ENCODE data around the gene RAX2. TPM values are rescaled to one million over a fixed set of nuclear protein-coding genes. Genes with fewer than 3 reads are reported as not detected.

RAX2 gene
- total and polyA plus RNA-seq, 2 of the 8 experiments (the other 6 are each of a cell fraction or from before 2014, with no cell fraction given), result 0.08 TPM; not detected in 1

- DNase-seq (ENCODE audit: low read depth in 1 of 2, low spot score in 2 of 2) (no peak), FAIRE-seq (no peak)
- no peak overlapping the region for H3K14ac ChIP-seq (ENCODE audit: insufficient read length)
- no peak overlapping the region for H4K91ac ChIP-seq (replicated peaks; ENCODE audit: insufficient read length, low read length)
- H3K23me2 ChIP-seq (ENCODE audit: low read depth, low read length), result no peaks in the 10 kb centered on the region
- no peaks in the 10 kb centered on the region for H3K27me3 ChIP-seq (replicated peaks in 1 of 4; ENCODE audit: control insufficient read depth in 3 of 4, extremely low read depth in 1 of 4, insufficient read depth in 3 of 4, low read length in 3 of 4)
- peaks cover 0 to 6% of the 10 kb centered on the region in 2 experiments for H4K20me1 ChIP-seq (replicated peaks in 1 of 2; ENCODE audit: control insufficient read depth in 1 of 2, insufficient read depth in 2 of 2, low read length in 2 of 2)
- ChIA-PET POLR2A (ENCODE audit: partially characterized antibody) (interaction anchor here (0.6 to 0.7 kb wide), 2 partner anchors 10 to 65 kb away, joined by 3 read pairs; no protein-coding TSS in a partner anchor), CTCF (ENCODE audit: partially characterized antibody) (interaction anchor here (0.6 to 1.8 kb wide), 3 partner anchors 10 to 74 kb away, joined by 3 to 5 read pairs (median 3); no protein-coding TSS in a partner anchor)
- no peaks in the 10 kb centered on the region for H3K4me1 ChIP-seq (replicated peaks in 1 of 4; ENCODE audit: control insufficient read depth in 3 of 4, insufficient read depth in 4 of 4, low read length in 3 of 4)
- no peak overlapping the region for H3K18ac ChIP-seq (ENCODE audit: extremely low read depth, low read length)
- TF ChIP-seq TAF7 (optimal IDR thresholded peaks at IDR 0.05; ENCODE audit: borderline replicate concordance, low read depth, low read length) (no peak), BCL11A (IDR thresholded peaks at IDR 0.05; ENCODE audit: low read depth in 2 of 2, low read length in 2 of 2) (no peak), EP300 (IDR thresholded peaks at IDR 0.05; ENCODE audit: borderline replicate concordance in 1 of 2, low read depth in 2 of 2, low read length in 2 of 2) (no peak), SIX5 (IDR thresholded peaks at IDR 0.05; ENCODE audit: low read depth, low read length) (no peak), GTF2F1 (IDR thresholded peaks at IDR 0.05; ENCODE audit: borderline replicate concordance, low read depth, low read length) (no peak), FOSL1 (IDR thresholded peaks at IDR 0.05; ENCODE audit: insufficient read depth, low read depth, low read length) (no peak), SRF (IDR thresholded peaks at IDR 0.05; ENCODE audit: low read depth, low read length) (no peak), YY1 (IDR thresholded peaks at IDR 0.05; ENCODE audit: low read depth, low read length) (no peak)
- H3K23ac ChIP-seq (ENCODE audit: insufficient read length), result no peak overlapping the region
- no peak overlapping the region for H2BK20ac ChIP-seq (ENCODE audit: low read length)
- no peaks in the 10 kb centered on the region for H3K9me3 ChIP-seq (ENCODE audit: insufficient read depth in 2 of 2, low read depth in 1 of 2, low read length in 1 of 2)
- no peak overlapping the region for H4K5ac ChIP-seq (ENCODE audit: insufficient read length, low read depth, low read length)
- no peak overlapping the region for H2BK12ac ChIP-seq (ENCODE audit: low read depth, low read length)
- WGBS, 2 experiments (ENCODE audit: extremely low coverage in 1 of 2, insufficient coverage in 1 of 2, insufficient read length in 1 of 2, insufficient replicate concordance in 2 of 2, low coverage in 1 of 2, low lambda C conversion rate in 2 of 2, missing lambda C conversion rate in 1 of 2), result 97% methylated on average over 8 of the region's 8 CpGs; no CpG with 5 or more reads in 1 of the 2 experiments
- H2BK5ac ChIP-seq (ENCODE audit: low read depth, low read length), result no peak overlapping the region
- H3K9ac ChIP-seq (replicated peaks in 1 of 4; ENCODE audit: extremely low read depth in 1 of 4, low read depth in 3 of 4, low read length in 3 of 4), result no peak overlapping the region
- no peak overlapping the region for H3K4me2 ChIP-seq (ENCODE audit: insufficient read depth in 1 of 2, low read depth in 2 of 2, low read length in 2 of 2)
- no peaks in the 10 kb centered on the region for H3K79me1 ChIP-seq (ENCODE audit: low read depth, low read length)
- no peak overlapping the region for H2BK15ac ChIP-seq (ENCODE audit: low read length)
- no peaks in the 10 kb centered on the region for H3K79me2 ChIP-seq (ENCODE audit: control insufficient read depth in 1 of 2, insufficient read depth in 2 of 2, low read length in 2 of 2)
- no peak overlapping the region for H2AK5ac ChIP-seq (ENCODE audit: low read depth, low read length)
- no peak overlapping the region for H3K4me3 ChIP-seq (ENCODE audit: extremely low read depth in 1 of 4, insufficient read depth in 2 of 4, low read depth in 3 of 4, low read length in 4 of 4)
- peaks cover 0 to 26% (median 12%) of the 10 kb centered on the region in 4 experiments; a peak in 4 of 8 replicates for H3K36me3 ChIP-seq (ENCODE audit: control insufficient read depth in 2 of 4, insufficient read depth in 4 of 4, low read length in 3 of 4)
- no peak overlapping the region for H3K27ac ChIP-seq (ENCODE audit: low read depth, low read length)
- H3K4ac ChIP-seq (replicated peaks; ENCODE audit: insufficient read length, low read depth, low read length), result no peak overlapping the region
- H2BK120ac ChIP-seq (replicated peaks; ENCODE audit: low read depth, low read length), result no peak overlapping the region
- no peak overlapping the region for H4K8ac ChIP-seq (ENCODE audit: extremely low read depth, insufficient read depth, low read length)
- H3K56ac ChIP-seq (replicated peaks; ENCODE audit: insufficient read length, low read depth, low read length), result no peak overlapping the region
- H2AFZ ChIP-seq (ENCODE audit: low read length), result no peak overlapping the region
Measured at GRCh38 chr19:3748965-3749364, 23.1 kb downstream of the RAX2 start.
